PC-3 (cell line): Measurements from ENCODE around the gene MROH9. TPM values are rescaled to one million over a fixed set of nuclear protein-coding genes. Genes with fewer than 3 reads are reported as not detected.

Experiments used
- ATAC-seq: fragments of 200-7000 bp; cut with Tn5 transposase; 2 replicates; pipeline ENCODE4 v1.9.1; 2020; ENCODE audit warnings: mild to moderate bottlenecking, moderate library complexity
- BruUV-seq: library from RNA; stranded (reverse); fragments of 400-500 nt; replicated peaks from 2 replicates; lab custom pipeline; 2021; lab: Mats Ljungman, UMichigan
- CTCF ChIA-PET: fragments of 300-600 bp; sonication (Branson Sonifier 250); formaldehyde crosslinking; loops from one replicate; lab custom pipeline; 2022; ENCODE audit warnings: antibody characterized with exemption; lab: Charles Lee
- POLR2A ChIA-PET: fragments of 300-600 bp; sonication (Branson Sonifier 250); formaldehyde crosslinking; loops from one replicate; lab custom pipeline; 2022; ENCODE audit warnings: antibody characterized with exemption; ENCODE audit not compliant: unreplicated experiment; lab: Charles Lee
- DNase-seq: peaks from one replicate; pipeline ENCODE4 v3.0.0-alpha.2; 2015
- H2AFZ ChIP-seq: fragments of 300-600 bp; sonication (generic); 2 replicates; pipeline ENCODE4 v1.6.0; 2016; ENCODE audit warnings: antibody characterized with exemption, low read length
- H3F3A ChIP-seq: fragments of 300-600 bp; sonication (generic); one replicate; pipeline ENCODE4 v1.6.0; 2017; ENCODE audit warnings: antibody characterized with exemption, low read length, control low read depth, mild to moderate bottlenecking; ENCODE audit not compliant: unreplicated experiment
- H3K27ac ChIP-seq: fragments of 300-600 bp; sonication (generic); 2 replicates; pipeline ENCODE4 v1.5.1; 2016; ENCODE audit warnings: mild to moderate bottlenecking, low read length
- H3K27me3 ChIP-seq: fragments of 300-600 bp; sonication (generic); 2 replicates; pipeline ENCODE4 v1.6.1; 2016; ENCODE audit warnings: low read length, mixed read lengths
- H3K36me3 ChIP-seq: fragments of 300-600 bp; sonication (generic); 2 replicates; pipeline ENCODE4 v1.6.1; 2016; ENCODE audit warnings: low read depth, mixed run types, low read length, mixed read lengths
- H3K4me1 ChIP-seq: fragments of 300-600 bp; sonication (generic); 2 replicates; pipeline ENCODE4 v1.5.1; 2016; ENCODE audit warnings: low read length; ENCODE audit not compliant: insufficient read depth
- H3K4me2 ChIP-seq: fragments of 300-600 bp; sonication (generic); 2 replicates; pipeline ENCODE4 v1.6.0; 2016; ENCODE audit warnings: low read length
- H3K4me3 ChIP-seq: fragments of 300-600 bp; sonication (generic); 2 replicates; pipeline ENCODE4 v1.5.1; 2016; ENCODE audit warnings: mild to moderate bottlenecking, low read length, mixed read lengths
- H3K79me2 ChIP-seq: fragments of 300-600 bp; sonication (generic); 2 replicates; pipeline ENCODE4 v1.6.1; 2017; ENCODE audit warnings: low read length, mixed read lengths
- H3K9ac ChIP-seq: fragments of 300-600 bp; sonication (generic); 2 replicates; pipeline ENCODE4 v1.6.0; 2016; ENCODE audit warnings: mild to moderate bottlenecking, low read length
- H3K9me2 ChIP-seq: fragments of 300-600 bp; sonication (generic); replicated peaks from 2 replicates; pipeline ENCODE4 v1.6.1; 2016; ENCODE audit warnings: mixed run types, low read length, mixed read lengths
- H3K9me3 ChIP-seq: fragments of 300-600 bp; sonication (generic); 2 replicates; pipeline ENCODE4 v1.6.1; 2016; ENCODE audit warnings: low read length, mixed read lengths
- H4K20me1 ChIP-seq: fragments of 300-600 bp; sonication (generic); 2 replicates; pipeline ENCODE4 v1.6.1; 2016; ENCODE audit warnings: low read length, mixed read lengths
- CTCF ChIP-seq: fragments of 300-600 bp; sonication (generic); conservative IDR thresholded peaks from 2 replicates; pipeline ENCODE4 v1.5.1; 2017; ENCODE audit warnings: antibody characterized with exemption, low read depth, mild to moderate bottlenecking, low read length
- EZH2 ChIP-seq: fragments of 300-600 bp; sonication (generic); IDR thresholded peaks from one replicate; pipeline ENCODE4 v1.6.1; 2017; ENCODE audit warnings: antibody characterized with exemption, mild to moderate bottlenecking, low read length; ENCODE audit not compliant: unreplicated experiment
- EZH2phosphoT487 ChIP-seq: fragments of 300-600 bp; sonication (generic); IDR thresholded peaks from 2 replicates; pipeline ENCODE4 v1.6.1; 2018; ENCODE audit warnings: mild to moderate bottlenecking, antibody characterized with exemption, low read length, borderline replicate concordance
- intact Hi-C: fragments of 100-400 bp; cut with micrococcal nuclease; formaldehyde crosslinking; loops from 2 replicates; pipeline ENCODE4 v1.9.0; 2023
- total RNA-seq: library from RNA; depleted of rRNA; stranded (reverse); fragments of >200 nt; gene quantifications from 2 replicates; pipeline ENCODE4 v1.2.3, GENCODE V29; 2014

MROH9 gene
- total RNA-seq, 1 experiment from 2014 or later = not detected

GRCh38 chr1:171084870-171085269 lies 149.5 kb downstream of the MROH9 start:
- DNase-seq = no peak
- H3K9me2 ChIP-seq = no peaks in the 10 kb centered on the region
- intact Hi-C loops = no loop called here
- H3K27me3 ChIP-seq = peaks cover 48% of the 10 kb centered on the region
- no peak for ATAC-seq
- H3K79me2 ChIP-seq = no peaks in the 10 kb centered on the region
- no peaks in the 10 kb centered on the region for H3K36me3 ChIP-seq
- H3F3A ChIP-seq = no peaks in the 10 kb centered on the region
- no peak overlapping the region for H3K27ac ChIP-seq
- no peak overlapping the region for H3K9ac ChIP-seq
- H3K9me3 ChIP-seq = no peaks in the 10 kb centered on the region
- H3K4me1 ChIP-seq = no peaks in the 10 kb centered on the region
- TF ChIP-seq EZH2phosphoT487 (no peak), CTCF (no peak)
- CTCF ChIA-PET = no interaction called here
- no peaks in the 10 kb centered on the region for H4K20me1 ChIP-seq
- no TSS peak for BruUV-seq
- POLR2A ChIA-PET = no interaction called here
- no peak overlapping the region for H3K4me2 ChIP-seq
- no peak overlapping the region for H2AFZ ChIP-seq
- H3K4me3 ChIP-seq = no peak overlapping the region

- no peak for TF ChIP-seq EZH2
- no peak for TF ChIP-seq CTCF
- TF ChIP-seq EZH2phosphoT487 = no peak
- Histone ChIP-seq H3K79me2 (no peaks in the 10 kb centered on the region), H3K9me2 (no peaks in the 10 kb centered on the region), H3F3A (no peaks in the 10 kb centered on the region), H3K27me3 (peaks cover 76% of the 10 kb centered on the region), H3K9ac (no peak overlapping the region), H3K27ac (no peak overlapping the region), H3K9me3 (no peaks in the 10 kb centered on the region), H3K4me2 (no peak overlapping the region), H3K36me3 (no peaks in the 10 kb centered on the region), H4K20me1 (no peaks in the 10 kb centered on the region), H3K4me1 (no peaks in the 10 kb centered on the region), H3K4me3 (no peak overlapping the region), H2AFZ (no peak overlapping the region)
- intact Hi-C loops = no loop called here
- ATAC-seq (no peak), DNase-seq (no peak)
- POLR2A ChIA-PET = no interaction called here
- no TSS peak for BruUV-seq
- CTCF ChIA-PET = no interaction called here
Measured at GRCh38 chr1:171087896-171088295, 152.6 kb downstream of the MROH9 start.

- Histone ChIP-seq H2AFZ (no peak within 1 kb of the TSS), H3K27ac (no peak within 1 kb of the TSS), H3K9ac (no peak within 1 kb of the TSS), H3K4me2 (no peak within 1 kb of the TSS), H3K79me2 (no peaks in the 10 kb centered on the region), H3K36me3 (no peaks in the 10 kb centered on the region), H3K4me1 (no peaks in the 10 kb centered on the region), H3K9me3 (no peaks in the 10 kb centered on the region), H3K27me3 (peaks cover 55% of the 10 kb centered on the region), H3F3A (no peaks in the 10 kb centered on the region), H4K20me1 (no peaks in the 10 kb centered on the region), H3K9me2 (no peaks in the 10 kb centered on the region), H3K4me3 (no peak within 1 kb of the TSS)
- BruUV-seq = no TSS peak
- TF ChIP-seq EZH2phosphoT487 = no peak
- no peak for TF ChIP-seq EZH2
- no peak for TF ChIP-seq CTCF
- CTCF ChIA-PET = no interaction called here
- DNase-seq (no peak), ATAC-seq (no peak)
- intact Hi-C loops = no loop called here
- POLR2A ChIA-PET = interaction anchor here (0.7 kb wide), 1 partner anchor 71 kb away, joined by 3 read pairs; no protein-coding TSS in a partner anchor
Measured at GRCh38 chr1:171090604-171091003, 155.3 kb downstream of the MROH9 start, which contains the start of gene FMO3. FMO3 (plus strand) TSS chr1:171090905; CDS start chr1:171092659, 1,754 bp downstream.
